OCI-LY3 (cell line): ENCODE data around the gene GALNT18.

Source experiments
- CTCF ChIP-seq: fragments of 200-600, 300-600 bp; sonication (generic); IDR thresholded peaks from 2 replicates; pipeline ENCODE4 v1.5.1; 2014; ENCODE audit warnings: antibody characterized with exemption, low read length, low read depth
- EZH2phosphoT487 ChIP-seq: fragments of 200-600 bp; shearing (Covaris generic); IDR thresholded peaks from 2 replicates; pipeline ENCODE4 v1.6.1; 2018; ENCODE audit warnings: antibody characterized with exemption, mixed run types, low read depth

DNA sequence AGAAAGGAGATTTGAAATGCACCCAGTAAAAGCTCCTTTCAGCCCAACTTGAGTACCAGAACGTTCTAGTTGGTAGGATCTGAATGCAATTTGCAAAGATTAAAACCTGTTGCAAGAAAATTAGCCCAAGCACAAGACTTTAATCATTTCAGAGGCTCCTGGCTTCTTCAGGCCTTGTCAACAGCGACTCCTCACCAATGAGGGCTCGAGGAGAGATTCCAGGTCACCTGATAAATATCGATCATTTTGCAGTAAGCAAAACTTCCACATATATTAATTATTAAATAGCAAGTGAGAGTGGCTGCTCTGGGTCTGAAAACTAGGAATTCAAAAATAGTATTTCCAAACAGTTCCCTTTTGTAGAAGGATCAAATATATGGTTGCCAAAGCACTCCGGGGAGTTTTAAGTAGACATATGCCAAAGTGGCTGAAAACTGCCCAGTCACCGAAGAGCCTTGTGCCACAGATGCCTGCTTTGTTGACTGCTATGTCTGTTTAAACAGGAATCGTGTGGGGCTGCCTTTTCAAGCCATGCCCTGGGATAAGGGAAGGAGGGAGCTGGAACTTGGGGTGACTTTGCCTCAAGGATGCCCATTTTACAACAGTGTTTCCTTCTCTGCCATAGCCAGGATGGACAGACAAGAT lies 332.7 kb downstream of the GALNT18 start:
- TF ChIP-seq CTCF: no peak
- TF ChIP-seq EZH2phosphoT487: no peak
